ENCODE measurements around the gene TMEM106C.
A peak's percentile ranks its signal among the peaks of the same experiment; 100 is the strongest.

TMEM106C gene, protein sequence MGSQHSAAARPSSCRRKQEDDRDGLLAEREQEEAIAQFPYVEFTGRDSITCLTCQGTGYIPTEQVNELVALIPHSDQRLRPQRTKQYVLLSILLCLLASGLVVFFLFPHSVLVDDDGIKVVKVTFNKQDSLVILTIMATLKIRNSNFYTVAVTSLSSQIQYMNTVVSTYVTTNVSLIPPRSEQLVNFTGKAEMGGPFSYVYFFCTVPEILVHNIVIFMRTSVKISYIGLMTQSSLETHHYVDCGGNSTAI

DNA sequence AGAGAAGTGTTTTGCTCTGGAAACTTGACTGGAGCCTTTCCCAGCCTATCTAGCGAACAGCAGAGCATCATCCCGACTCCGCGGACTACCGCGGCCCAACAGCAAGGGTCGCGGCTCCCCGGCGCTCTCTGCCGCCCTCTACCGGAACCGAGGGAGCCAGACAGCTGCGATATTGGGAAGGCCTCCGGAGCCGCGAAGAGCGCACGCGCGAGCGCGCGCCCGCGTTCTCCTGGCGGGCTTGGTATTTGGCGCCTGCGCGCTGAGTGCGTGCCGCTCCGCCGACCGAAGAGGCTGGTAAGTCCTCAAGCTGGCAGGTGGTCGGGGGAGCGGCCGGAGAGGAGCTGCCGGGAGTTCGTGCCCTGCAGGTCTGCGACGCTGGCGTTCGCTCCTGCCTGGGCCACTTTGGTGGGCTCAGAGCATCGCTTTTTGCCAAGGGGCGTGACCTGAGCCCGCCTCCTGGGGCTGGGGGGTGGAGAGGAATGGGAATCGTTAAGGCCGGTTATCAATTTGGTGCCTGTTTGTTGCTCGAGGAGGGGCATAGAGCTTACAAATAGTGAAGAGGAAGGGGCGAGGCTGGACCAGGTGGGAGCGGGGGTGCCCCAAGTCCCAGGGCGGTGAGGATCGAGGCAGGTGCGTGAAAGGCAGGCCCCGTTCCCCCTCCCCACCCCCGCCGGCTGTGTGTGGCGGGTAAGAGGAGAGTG is at the start of gene TMEM106C:
Gene TMEM106C (plus strand): TSS at position 257 of the 701 bp plus-strand sequence. CDS start 641 bp downstream, outside the sequence.
- DNase-seq, result peak; percentile 99

DNA sequence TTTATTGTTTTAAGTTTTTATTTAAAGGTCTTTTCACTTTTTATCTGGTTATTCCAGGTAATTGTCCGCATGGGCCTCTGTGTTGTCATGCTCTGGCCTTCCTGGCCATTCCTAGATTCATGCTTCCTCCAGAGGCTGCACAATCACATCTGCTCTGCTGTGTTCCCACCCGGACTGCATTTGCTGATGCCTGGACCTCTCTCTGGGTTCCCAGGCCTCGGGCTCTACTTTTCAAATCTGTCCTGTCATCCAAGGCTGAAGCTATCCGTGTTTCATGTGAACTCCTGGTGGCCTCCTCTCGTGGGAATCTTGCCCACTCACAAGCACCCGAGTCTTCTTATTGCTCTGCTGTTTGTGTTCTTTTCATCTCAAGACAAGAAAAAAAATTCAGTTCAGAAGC is 42.5 kb upstream of the TMEM106C start:
- DNase-seq, result no peak

DNA sequence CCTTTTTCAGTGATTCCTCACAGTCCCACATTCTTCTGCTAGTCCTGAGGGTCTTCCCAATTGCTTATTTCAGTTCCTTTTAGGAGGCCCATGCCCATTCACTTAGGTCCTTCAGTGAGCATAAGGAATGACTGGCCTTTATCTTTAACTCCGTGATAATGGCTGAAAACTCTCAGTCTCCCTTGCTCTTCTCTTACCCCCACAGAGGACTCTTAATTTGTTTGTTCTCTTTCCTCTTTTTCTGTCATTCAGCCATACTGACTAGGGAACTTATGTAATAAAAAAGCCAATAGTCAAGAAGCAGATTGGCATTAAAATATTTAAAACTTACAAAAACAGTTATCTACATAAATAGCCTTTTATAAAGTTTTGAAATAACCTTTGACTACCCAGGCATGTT is 41.5 kb upstream of the TMEM106C start:
- DNase-seq, result no peak

DNA sequence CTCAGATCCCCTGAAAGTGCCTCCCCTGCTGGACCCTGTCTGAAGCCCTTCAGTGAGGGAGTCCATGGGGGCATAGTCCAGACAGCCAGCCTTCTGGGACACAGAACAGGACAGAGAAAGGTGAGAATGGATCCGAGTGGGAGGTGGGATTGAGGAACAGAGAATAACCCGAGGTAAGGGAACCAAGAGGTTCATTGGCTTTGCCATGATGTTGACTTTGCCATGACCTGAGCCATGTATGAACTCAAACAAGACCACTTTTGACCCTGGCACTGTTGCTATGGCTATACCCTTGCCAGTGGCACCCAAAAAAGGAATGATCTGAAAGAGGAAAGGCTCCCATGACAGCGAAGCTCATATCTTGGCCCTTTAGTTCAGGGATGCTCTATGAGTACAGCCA is 36.0 kb upstream of the TMEM106C start:
- DNase-seq, result no peak

DNA sequence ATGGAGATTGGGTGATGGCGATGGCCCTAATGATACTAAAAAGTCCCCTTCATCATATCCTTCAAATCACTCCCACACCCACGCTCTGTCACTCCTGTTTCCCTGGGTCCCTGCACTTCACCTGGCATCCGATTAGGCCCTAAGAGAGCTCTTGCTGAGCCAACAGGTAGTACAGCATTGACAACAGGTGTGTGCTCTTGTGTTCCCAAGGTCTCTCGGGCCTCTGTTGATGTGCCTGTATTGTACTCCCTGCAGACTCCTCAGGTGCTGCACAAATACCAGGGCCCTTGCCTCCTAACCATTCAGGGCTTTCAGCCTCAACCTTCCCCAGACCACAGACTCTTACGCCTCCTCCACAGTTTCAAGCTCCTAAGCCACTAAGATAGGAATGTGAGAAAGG is 32.8 kb upstream of the TMEM106C start:
- no peak for DNase-seq

DNA sequence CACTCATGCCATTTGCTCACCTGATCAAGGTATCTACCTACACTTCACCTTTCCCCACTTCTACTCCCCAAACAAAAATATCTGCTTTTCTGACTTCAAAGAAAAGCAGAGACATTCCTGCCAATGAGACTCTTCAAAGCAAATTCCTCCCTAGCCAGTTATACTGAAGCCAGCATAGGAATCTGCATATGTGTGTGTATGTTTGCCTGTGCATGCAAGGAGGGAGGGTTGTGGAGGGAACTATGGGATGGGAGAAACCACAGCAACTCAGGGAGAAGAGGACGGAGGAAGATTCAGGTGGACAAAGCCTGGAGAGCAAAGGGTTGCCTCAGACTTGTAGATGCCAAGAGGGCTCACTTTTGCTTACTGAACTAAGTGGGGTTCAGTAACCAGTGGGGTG is 32.2 kb upstream of the TMEM106C start:
- no peak for DNase-seq

DNA sequence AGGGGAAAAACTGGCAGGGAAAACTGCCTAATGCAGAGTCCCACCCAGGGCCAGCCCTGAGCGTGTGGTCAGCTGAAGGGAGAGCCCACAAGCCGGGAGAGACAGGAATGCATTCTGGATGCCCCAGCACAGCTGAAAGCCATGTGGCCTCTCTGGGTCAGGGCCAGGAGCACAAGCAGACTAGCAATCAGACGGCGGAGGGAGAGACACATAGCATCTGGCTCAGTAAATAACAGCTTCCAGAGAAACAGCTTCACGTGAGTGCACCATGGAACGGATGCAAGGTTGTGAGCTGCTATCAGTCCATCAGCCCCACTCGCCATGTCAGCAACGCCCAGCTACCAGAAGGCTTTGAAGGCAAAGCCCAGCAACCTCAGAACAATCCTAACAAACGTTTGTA is 28.2 kb upstream of the TMEM106C start:
- no peak for DNase-seq

DNA sequence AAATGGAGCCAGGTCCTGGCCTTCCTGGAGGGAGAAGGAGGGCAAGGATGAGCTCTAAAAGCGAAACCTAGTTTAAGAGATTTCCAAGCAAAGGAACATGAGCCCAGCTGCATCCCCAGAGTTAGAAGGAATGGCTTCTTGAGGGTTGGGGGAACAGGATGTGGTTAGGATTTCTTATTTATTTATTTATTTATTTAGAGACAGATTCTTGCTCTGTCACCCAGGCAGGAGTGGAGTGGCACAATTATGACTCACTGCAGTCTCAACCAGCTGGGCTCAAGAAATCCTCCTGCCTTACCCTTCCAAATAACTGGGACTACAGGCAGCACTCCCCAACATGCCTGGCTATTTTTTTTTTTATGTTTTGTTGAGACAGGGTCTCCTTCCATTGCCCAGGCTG is 25.3 kb upstream of the TMEM106C start:
- DNase-seq, result no peak

DNA sequence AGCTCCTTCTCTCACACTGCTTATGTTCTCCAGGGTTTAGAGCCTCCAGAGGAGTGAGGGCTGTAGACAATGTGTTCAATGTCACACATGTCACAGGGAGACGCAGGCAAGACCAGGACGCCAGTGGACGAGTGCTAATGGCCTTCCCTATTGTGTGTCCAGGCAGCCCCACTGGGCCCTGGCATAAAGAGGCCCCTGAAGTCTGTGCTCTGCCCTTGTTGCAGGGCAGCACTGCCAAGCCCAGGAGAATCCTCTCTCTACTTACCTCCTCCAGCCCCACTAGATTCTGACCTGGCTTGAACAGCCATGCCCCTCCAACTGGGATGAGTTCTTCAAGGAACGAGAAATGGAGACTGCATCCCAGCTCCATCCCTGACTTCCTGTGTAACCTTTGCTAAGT is 24.8 kb upstream of the TMEM106C start:
- no peak for DNase-seq

DNA sequence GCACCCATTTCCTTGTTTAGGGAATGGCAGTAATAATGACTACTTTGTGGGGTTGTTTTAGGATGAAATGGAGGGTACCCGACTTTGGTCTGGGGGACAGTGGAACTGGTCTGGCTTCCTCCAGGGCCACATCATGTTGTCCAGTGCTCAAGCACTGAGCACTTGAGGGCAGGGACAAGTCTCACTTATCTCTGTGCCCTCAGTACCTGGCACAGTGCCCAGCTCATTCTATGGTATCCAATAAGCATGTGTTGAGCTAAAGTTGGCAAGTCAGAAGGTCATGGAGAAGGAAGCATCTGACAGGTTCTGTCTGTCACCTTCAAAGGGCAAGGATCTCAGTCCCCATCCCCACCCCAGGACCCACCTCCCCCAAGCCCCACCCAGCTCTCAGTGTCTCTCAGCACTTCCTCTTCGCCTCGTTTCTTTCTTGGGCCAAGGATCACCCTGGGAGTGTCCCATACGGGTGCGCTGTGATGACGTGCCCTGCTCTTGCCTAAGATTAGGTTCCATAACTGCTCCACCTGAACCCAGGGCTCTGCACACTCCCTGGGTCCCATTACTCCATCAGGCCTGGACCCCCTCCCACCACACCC is 24.3 kb upstream of the TMEM106C start:
- no peak for DNase-seq

DNA sequence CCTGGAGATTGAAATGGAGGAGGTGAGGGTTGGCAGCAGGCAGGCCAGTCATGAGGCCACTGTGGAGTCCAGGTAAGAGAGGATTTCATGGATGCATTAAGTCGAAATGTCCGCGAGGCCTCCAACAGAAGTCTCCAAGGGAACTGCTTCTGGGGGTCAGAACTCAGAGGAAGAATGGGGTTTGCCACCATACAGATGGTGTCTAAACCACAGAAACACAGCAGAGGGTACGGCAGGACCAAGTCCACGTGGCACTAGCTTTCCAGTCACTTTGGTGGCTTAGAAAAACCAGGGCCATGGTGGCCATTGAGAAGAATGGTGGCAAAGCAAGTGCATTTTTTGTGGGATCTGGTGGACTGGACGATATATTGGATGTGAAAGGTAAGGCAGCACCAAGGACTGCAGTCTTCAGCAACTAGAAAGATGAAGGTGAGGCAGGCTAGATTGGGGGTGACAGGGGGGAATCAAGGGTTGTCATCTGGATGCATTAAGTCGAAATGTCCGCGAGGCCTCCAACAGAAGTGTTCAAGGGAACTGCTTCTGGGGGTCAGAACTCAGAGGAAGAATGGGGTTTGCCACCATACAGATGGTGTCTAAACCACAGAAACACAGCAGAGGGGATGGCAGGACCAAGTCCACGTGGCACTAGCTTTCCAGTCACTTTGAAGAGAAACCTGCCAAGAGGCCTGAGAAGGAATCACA is 22.5 kb upstream of the TMEM106C start:
- no peak for DNase-seq

DNA sequence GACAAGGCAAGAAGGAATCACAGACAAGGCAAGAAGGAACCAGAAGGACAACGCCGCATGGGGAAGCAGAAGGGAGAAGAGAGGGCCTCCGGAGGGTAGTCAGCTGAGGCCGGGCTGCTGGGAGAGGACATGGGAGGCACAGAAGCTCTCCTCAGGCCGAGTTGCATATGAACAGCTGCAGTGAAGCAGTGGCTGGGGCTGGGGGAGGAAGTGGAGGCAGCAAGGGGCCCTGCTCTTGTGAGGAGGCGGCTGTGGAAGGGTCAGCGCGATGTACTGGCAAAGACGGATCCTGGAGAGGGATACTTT is 22.0 kb upstream of the TMEM106C start:
- no peak for DNase-seq

DNA sequence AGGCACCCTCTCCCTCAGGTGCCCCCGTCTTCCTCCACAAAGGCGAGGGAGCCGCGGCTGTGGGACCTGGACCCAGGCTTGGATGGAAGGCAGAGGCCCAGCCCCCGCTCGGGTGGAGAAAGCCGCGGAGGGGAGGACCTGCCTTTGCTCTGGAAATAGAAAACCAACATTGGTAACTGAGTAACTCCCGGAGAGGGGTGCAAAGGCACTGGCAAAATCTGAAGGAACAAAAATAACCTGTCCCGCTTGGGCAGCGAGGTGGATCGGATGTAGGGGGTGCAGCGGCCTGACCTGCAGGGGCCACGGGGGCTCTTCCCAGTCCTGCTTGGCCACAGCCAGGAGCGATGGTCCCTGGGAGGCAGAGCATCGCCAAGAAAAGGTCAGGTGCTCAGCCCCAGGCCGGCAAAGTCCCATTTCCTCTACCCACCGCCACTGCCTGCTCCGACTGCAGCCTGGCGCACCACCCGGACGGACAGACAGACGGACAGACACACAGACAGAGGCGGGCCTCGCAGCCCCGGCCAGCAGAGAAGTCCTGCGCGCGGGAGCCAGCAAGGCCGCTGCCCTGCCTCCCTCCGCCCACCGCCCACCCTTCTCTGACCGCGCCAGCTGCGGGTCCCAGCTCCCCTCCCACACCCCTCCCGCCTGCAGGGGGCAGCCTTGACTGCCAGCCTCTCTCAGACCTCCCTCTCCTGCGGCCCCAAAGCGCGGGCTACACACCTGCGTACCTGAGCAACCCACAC is 21.4 kb upstream of the TMEM106C start:
- peak; percentile 64 for DNase-seq

DNA sequence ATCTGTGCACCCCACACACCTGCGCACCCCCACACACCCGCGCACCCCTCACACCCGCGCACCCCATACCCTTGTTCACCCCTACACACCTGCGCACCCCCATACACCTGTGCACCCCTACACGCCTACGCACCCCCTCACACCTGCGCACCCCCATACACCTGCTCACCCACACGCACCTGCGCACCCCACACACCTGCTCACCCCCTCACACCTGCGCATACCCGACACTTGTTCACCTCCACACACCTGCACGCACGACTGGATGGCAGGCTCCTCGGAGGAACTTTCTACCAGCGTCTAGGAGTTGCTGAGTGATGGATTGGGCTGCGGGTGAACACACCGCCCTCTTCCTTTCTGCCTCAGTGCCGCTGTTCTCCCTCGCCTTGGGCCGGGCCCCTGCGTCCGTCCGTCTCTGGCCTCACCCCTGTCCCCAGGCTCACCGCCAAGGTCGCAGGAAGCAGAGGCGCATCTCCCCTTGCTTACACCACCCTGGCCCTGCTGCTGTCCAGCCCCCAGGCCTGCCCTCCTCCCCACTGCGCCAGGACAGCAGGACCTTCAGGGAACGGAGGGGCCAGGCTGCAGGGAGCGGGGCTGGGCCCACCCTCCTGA is 20.7 kb upstream of the TMEM106C start:
- DNase-seq, result no peak

DNA sequence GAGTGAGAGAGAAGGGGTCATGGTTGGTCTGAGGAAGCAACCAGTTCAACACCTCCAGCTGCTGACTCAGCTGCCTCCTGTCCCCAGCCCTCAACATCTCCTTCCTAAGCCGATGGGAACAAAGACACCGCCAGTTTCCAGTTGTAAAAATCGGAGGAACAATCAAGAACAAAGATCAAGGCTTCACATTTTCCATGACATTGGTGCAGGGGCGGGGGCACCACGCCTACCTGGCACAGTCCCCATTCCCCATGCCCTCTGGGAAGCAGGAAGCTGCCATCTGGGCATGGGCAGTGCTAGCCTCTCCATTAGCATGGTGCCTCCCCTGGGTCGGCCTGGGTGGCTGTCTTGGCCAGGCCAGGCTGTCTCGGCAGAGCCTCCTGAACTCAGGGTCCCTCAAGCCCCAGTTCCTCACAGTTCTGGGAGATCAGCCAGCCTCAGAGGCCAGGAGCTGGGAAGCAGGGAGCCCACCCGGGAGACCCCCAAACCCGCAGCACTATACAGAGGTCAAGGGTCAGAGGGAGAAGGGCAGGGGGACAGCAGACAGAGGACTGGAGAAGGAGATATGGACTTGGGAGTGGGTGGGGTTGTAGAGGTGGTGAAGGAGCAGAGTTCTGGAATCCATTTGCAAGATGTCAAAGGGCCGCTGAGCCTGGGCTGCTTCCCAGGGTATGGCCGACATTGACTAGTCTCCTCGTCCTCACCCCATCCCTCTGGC is 19.6 kb upstream of the TMEM106C start:
- no peak for DNase-seq

DNA sequence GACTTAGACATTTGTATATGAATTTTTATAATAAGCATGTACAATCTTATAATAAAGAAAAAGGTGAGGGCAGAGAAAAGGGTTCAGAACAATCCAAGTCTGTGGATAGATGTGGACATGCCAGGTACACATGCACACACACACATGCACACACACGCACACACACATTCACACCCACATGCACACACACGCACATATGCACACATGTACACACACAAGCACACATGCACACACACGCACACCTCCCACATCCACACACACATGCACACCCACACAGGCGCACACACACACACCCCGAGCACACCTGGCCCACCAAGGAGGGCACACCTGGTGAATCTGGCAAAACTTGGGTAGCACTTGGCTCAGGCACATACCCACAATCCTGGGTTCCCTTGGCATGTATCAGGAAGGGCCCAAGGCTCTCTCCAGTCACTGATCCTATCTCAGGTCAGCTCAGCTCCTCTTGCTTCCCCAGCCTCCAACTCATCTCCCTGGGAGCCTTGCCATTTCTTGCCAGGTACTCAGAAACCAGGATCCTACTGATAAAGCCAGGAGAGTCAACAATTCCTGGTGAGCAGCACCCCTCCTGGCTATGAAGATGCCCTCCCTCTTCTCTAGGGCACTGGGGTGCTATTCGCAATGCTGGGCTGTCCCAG is 18.6 kb upstream of the TMEM106C start:
- no peak for DNase-seq

DNA sequence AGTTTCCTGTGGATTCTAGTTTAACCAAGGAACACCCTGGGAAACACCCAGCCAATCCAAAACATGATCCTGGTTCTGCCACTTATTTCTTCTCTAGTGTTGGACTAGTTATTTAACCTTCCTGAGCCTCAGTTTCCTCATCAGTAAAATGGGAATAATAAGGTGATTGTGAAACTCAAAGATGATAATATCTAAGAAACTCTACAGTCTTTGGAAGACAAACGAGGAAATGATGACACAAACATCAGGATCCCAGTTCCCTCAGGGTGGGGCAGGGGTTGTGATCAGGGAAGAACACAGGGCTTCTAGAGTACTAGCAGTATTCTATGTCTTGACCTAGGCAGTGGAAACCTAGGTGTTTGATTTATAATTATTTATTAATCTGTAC is 18.1 kb upstream of the TMEM106C start:
- no peak for DNase-seq

DNA sequence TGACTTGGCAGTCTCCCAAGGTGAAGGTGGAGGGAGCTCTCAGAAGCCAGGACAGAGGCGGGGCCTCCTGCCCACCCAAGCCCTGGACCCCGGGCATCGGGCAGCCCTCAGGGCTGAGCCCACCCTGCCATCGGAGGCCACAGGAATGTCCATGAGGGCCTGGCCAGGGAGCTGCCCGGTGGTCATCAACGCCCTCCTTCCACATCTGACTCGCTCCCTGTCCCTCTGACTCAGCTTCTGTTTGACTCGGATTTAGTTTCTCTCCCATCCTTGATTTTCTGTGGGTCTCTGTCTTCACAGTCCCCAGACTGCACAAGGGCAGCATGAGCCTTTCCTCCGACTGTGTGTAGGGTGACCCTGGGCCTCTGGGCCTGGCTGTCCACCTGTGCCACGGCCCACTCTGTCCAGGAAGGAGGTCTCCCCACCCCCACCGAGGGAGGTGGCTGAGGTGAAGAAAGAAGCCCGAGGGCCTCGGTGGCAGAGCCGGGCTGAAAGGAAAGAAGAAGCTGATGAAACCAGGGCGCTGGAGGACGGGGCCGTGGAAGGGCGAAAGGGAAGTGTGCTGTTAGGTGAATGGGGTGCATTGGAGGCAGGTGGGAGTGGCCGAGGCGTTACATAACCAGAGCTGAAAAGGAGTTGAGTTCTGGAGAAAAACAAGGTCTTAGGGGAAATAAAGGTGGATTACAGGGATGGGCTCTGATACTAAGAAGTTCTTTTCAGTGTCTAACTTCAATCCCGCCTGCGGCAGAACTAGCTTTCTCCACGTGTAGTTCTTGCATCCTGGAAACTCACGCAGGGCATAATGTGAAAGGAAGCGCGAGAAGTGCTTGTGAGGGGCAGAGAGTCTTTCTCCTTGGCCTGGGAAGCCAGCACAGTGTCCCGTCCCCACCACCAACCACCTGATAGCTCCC is 16.7 kb upstream of the TMEM106C start:
- no peak for DNase-seq

DNA sequence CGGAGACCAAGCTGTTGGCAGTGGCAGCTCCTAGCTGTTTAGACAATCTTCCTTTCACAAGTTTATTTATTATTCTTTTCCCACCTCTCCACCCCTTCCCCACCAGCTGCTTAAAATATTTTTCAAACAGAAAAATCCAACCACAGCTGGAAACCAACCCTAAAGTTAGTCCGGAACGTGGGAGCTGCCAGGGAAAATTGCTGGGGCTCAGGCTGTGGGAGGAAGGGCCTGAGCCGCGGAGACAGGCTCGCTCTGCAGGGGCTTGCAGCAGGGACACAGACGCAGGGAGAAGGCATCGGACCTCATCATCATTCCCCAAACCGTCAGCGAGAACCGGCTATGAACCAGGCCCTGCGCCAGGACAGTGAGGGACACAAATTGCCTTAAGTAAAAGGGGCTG is 16.1 kb upstream of the TMEM106C start:
- no peak for DNase-seq

All from retina (tissue), 1 donor.